Parietal lobe (tissue), 2 donors: ENCODE data around the gene CTDNEP1. TPM values are rescaled to one million over a fixed set of nuclear protein-coding genes. Genes with fewer than 3 reads are reported as not detected.

ENCODE experiments used
- small RNA-seq: library from RNA; depleted of rRNA; stranded (forward); fragments of <200 nt; gene quantifications from one replicate; pipeline ENCODE3, GENCODE V24; 2014; ENCODE audit warnings: low replicate concordance
- total RNA-seq: library from RNA; depleted of rRNA; stranded (reverse); fragments of >200 nt; gene quantifications from one replicate; pipeline ENCODE4 v1.2.3, GENCODE V29; 2014

The CTDNEP1 gene
- 34.1 TPM for total RNA-seq

DNA sequence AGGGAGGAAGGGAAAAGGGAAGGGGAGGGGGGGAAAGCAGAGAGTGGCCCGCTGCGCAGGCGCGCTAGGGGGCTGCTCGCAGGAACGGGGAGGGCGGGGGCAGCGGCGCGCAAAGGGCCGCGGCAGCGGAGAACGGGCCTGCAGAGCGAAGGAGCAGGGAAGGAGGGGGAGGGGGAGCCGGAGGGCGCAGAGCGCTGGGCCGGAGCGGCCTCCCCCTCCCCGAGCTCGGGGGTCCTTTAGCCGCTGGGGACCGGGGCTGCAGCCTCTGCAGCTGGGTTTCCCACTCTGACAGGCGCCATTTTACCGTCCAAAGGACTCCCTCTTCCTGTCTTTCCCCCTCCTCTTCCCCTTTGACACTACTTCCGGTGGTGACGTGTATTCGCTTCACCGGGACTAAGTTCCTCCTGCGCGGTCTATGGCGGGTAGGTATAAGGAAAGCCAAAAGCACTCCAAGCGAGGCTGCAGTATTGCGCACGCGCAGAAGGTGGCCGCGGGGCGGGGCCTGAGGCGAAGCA, at the start of gene CTDNEP1:
Gene CTDNEP1, minus strand, starts transcription at position 74 of the 515 bp plus-strand sequence. CDS start 438 bp downstream, outside the sequence.

DNA sequence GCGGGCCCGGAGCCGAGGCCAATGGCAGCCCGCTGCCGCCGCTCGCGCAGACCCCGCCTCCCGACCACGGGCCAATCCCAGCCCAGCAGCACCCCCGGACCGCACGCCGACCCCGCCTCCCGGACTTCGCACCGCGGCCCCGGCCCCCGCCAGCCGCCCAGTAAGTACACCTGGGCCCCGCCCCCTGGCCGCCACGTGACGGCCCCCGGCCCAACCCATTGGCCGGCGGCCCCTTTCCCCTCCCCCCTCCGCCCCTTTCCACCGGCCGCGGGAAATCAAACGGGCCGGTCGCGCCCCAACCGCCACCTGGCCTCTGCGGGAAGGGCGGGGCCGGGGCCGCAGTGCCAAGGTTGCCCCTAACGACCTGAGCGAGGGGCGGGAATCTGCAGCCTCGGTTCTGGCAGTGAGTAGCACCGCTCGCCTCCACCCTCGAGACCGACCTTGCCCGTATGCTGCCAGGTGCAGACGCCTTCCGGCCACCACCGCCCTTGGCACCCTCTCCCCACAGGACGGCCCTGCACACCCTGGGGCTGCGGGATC, 43.1 kb upstream of the CTDNEP1 start, which contains the start of gene YBX2:
Gene YBX2, minus strand, starts transcription at position 26 of the 540 bp plus-strand sequence. CDS start 139 bp downstream, outside the sequence.

DNA sequence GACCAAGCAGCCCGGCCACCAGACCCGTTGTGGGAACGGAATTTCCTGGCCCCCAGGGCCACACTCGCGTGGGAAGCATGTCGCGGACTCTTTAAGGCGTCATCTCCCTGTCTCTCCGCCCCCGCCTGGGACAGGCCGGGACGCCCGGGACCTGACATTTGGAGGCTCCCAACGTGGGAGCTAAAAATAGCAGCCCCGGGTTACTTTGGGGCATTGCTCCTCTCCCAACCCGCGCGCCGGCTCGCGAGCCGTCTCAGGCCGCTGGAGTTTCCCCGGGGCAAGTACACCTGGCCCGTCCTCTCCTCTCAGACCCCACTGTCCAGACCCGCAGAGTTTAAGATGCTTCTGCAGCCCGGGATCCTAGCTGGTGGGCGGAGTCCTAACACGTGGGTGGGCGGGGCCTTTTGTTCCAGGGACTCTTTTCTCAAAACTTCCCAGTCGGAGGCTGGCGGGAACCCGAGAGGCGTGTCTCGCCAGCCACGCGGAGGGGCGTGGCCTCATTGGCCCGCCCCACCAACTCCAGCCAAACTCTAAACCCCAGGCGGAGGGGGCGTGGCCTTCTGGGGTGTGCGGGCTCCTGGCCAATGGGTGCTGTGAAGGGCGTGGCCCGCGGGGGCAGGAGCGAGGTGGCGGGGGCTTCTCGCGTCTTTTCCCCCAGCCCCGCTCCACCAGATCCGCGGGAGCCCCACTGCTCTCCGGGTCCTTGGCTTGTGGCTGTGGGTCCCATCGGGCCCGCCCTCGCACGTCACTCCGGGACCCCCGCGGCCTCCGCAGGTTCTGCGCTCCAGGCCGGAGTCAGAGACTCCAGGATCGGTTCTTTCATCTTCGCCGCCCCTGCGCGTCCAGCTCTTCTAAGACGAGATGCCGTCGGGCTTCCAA, 29.8 kb upstream of the CTDNEP1 start, which contains the start of gene SLC2A4:
Gene SLC2A4, plus strand, starts transcription at position 645 of the 879 bp plus-strand sequence. Its CDS starts 217 bp downstream, at position 862.

DNA sequence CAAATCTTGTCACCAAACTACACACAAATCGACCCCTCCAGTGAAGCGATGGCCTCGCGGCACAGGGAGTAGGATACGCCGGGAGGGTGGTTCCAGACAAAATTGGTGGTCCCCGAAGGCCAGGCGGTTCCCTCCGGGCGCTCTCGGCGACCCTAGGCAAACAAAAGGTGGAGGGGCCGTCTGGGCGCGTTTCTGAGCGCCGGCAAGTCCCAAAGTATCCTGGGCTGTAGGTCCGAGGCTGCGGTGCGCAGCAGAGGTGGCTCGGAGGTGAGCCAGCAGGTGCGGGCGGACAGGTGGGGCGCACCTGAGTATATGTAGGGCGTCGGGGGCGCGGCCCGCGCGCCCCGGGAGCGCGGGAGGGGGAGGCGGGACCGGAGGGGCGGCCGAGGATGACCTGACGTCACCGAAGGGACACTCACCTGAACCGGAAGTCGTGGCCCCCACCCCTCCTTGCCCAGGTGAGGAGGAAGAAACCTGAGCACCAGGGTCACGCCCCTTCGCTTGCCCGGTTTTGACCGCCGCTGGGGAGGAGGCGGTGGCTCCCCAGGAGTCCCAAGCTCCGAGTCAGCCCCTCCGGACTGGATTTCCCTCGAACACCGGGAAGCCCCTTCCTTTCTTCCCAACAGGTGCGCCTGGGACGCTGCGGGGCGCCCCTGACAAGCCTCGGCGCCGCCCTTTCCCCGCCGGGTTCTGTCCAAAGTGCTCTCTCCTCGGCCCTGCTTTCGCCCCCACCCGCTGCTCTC, 10.8 kb upstream of the CTDNEP1 start, which contains the start of gene CLDN7:
Gene CLDN7, minus strand, starts transcription at position 287 of the 743 bp plus-strand sequence. CDS start 435 bp downstream, outside the sequence.

DNA sequence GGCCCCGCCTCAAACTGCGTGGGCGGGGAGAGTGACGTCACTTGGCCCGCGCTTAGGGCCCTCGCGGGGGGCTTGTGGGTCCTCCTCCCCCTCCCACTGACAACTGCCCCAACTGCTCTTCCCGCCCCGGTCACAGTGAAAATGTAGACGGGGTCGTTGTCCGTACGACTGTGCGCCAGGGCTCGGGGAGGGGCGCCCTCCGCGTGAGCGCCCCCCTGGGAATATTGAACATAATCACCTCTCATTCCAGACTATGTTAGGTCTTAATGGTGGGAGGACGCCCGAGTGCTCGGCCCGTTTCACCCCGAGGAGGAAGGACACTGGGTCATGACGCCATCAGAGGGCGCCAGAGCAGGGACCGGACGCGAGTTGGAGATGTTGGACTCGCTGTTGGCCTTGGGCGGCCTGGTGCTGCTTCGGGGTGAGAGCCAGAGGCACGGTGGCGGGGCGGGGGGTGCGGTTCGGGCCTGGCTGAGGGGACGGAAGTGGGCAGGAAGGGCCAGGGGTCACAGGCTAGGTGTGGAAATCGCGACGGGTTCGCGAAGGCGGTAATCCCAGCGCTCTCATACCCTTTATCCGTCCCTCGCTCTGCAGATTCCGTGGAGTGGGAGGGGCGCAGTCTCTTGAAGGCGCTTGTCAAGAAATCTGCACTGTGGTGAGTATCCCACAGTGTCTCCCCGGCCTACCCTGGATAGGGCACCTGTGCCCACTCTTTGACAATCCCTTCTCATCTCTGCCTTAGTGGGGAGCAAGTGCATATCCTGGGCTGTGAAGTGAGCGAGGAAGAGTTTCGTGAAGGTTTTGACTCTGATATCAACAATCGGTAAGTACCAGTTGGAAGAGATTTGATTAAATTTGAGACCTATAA, 876 bp upstream of the CTDNEP1 start, which contains the start of gene ELP5:
Gene ELP5, plus strand, starts transcription at position 40 of the 868 bp plus-strand sequence. Its CDS starts 336 bp downstream, at position 376.

DNA sequence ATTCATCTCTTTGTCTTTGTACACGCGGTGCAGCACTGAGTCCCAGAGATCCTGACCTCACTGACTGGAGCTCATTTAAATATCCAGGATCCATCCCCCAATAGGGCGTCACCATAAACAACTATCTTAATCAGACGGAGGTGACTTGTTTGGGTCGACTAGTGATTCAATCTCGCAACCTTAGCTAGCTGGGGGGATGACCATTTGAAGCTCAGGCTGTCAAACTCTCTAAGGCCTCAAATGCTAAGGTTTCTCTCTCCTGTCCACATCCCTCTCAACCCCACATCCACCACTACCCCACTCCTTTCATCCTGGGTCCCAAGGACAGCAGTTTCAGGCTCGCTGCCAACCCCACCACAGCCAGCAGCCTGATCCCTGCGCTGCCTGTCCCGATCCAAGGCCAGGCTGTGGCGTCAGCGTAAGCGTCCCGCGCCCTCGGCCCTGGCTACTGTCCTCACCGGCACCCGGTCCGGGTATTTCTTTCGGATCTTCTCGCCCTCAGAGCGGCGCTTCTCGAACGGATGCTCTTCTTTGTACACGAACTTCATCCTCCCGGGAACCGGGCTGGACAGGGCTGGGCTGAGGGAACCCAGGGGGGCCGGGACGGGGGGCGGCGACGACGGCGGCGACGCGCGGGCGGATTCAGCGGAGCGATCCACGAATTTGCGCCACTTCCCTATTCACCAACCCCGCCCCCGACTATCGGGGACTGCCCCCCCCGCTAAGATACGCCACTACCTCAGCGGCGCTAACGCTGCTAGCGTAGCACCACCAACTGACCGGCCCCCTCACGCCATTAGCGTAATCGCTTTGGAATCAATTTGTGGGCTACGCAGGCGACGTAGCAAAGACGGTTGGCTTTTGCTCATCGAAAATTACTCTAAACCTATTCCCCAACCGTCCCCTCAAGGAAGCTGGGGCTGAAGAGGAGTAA, 9.5 kb downstream of the CTDNEP1 start, which contains the start of gene GABARAP:
Gene GABARAP, minus strand, starts transcription at position 667 of the 934 bp plus-strand sequence. Its CDS starts 119 bp downstream, at position 548.

DNA sequence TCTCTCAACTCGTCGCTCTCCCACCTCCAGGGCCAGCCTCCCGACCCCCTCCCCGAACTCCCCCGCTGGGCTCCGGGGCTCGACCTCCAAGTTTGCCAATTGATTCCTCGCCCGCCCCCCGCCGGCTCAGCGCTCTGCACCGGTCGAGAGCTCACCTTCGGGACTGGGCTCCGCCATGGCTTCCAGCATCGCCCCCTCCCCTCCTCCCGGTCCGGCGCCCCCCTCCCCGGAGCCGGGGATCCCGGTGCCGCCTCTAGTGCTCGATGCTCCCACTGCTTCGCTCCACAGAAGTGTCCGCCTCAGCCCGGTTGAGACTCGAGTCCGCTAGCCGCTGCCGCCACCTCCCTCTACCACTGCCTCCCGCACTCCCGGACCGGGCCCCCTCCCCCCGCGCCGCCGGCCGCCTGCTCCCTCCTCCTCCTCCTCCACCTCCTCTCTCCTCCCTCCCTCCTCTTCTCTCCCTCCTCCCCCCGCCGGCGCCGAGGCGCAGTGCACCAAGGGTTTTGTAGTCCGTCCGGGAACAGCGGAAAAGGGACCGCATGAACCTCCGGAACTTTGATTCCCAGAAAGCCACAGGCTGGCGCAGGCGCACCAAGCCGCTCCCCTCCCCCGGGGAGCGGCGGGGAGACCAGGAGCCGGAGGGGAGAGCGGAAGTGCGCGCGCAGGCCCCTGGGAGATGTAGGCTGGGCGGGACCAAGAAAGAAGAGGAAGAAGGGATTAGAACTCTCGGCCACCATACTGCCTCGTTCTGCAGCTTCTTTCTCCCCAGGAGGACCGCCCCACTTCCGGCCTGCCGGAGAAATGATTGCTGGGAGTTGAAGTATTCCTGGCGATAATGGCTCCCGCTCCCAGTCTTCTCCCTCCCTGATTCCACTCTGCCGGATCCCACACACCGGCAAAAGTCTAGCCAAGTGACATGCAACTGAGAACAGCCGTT, 12.2 kb downstream of the CTDNEP1 start, which contains the start of gene PHF23:
Gene PHF23, minus strand, starts transcription at position 367 of the 937 bp plus-strand sequence. Its CDS starts 178 bp downstream, at position 189.

DNA sequence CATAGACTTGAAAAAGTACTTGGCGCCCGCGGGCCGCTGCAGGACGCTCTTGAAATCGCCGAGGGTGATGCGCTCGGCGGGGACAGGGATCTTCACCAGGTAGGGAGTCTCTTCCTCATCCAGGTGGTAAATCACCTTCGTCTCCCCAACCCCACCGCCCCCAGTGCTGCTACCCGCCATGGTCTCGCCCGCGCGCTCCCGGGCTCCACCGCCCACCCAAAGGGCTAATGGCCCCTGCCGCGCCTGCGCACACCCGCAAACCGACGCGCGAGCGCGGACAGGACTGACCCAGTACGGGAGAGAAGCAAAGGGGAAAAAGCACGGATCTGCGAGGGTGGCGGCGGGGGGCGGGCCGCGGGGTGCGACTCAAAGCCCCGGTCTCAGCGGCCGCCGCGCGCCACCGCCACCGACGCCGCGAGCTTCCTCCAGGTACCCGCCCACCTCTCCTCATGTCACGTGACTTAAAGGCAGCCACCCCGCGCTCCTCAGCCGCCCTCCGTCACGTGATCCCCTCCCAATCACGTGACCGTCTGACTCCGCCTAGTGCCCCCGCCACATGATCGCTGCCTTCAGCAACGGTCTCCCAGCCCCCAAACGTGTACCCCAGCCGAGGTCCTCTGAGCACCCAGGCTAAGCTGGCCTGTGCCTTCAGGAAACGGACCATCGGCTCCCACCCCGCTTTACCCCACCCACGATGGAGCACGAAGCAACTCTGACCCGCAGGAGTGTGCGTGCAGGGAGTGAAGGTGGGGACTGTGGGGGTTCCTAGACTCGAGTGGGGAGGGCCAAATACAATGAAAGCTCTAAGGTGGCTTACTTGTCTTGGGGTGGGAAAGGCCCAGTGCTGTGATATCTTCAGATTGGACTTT, 17.2 kb downstream of the CTDNEP1 start, which contains the start of gene DVL2:
Gene DVL2, minus strand, starts transcription at position 435 of the 869 bp plus-strand sequence. Its CDS starts 255 bp downstream, at position 180.

DNA sequence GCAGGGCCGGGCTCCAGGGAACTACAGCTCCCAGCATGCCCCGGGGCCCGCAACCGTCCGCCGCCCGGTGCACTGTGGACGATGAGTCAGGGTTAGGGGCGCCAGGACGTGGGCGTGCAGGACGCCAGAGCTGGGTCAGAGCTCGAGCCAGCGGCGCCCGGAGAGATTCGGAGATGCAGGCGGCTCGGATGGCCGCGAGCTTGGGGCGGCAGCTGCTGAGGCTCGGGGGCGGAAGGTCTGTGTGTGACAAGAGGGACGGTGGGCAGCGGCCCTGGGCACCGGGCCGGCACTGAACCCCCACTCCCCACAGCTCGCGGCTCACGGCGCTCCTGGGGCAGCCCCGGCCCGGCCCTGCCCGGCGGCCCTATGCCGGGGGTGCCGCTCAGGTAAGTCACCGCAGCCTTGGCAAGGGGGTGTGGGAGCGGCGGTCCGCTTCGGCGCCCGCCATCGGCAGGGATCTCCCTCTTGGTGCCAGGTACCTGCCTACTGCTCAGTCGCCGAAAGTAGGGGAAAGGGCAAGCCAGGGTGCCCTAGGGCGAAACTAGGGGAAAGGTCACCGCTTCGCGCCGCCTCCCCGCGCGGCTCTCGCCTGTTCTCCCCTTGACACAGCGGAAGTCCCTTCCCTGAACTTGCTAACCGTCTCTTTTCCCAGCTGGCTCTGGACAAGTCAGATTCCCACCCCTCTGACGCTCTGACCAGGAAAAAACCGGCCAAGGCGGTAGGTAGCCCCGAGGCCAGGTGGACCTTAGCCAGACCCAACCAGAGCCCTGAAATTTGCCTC, 31.5 kb downstream of the CTDNEP1 start, which contains the start of the genes ACADVL and DLG4:
Gene ACADVL, plus strand, starts transcription at position 127 of the 781 bp plus-strand sequence. Its CDS starts 47 bp downstream, at position 174.
Gene DLG4, minus strand, starts transcription at position 25 of the 781 bp plus-strand sequence.

Small RNA genes within 50 kb of the gene (small RNA-seq; reads per million reads assigned to genes)
- gene MIR324 (7.6 reads per million, percentile 89 among the genes with 10 or more reads in this experiment), gene RF00019 (not detected)

Other genes with a start within 250 kb of the CTDNEP1 start
- 16.9 TPM for gene RNASEK, start 239.1 kb downstream of the CTDNEP1 start, total RNA-seq
- gene BCL6B, start 228.7 kb downstream of the CTDNEP1 start, total RNA-seq, result 3.1 TPM
- 0.31 TPM for gene SLC16A13, start 215.7 kb downstream of the CTDNEP1 start, total RNA-seq
- gene SLC16A11, start 207.6 kb downstream of the CTDNEP1 start, total RNA-seq, result not detected
- not detected for gene CLEC10A, start 171.5 kb downstream of the CTDNEP1 start, total RNA-seq
- not detected for gene ASGR2, start 136.9 kb downstream of the CTDNEP1 start, total RNA-seq
- gene ASGR1, start 72.4 kb downstream of the CTDNEP1 start, total RNA-seq, result 12.5 TPM
- gene DLG4, start 31.9 kb downstream of the CTDNEP1 start, total RNA-seq, result 155 TPM
- gene ACADVL, start 31.8 kb downstream of the CTDNEP1 start, total RNA-seq, result 147 TPM
- gene DVL2, start 17.2 kb downstream of the CTDNEP1 start, total RNA-seq, result 81.4 TPM
- 25.7 TPM for gene PHF23, start 12.3 kb downstream of the CTDNEP1 start, total RNA-seq
- gene GABARAP, start 9.3 kb downstream of the CTDNEP1 start, total RNA-seq, result 103 TPM
- 26.6 TPM for gene ELP5, start 481 bp upstream of the CTDNEP1 start, total RNA-seq
- gene CLDN7, start 10.7 kb upstream of the CTDNEP1 start, total RNA-seq, result not detected
- gene SLC2A4, start 30.0 kb upstream of the CTDNEP1 start, total RNA-seq, result not detected
- 2.5 TPM for gene YBX2, start 42.9 kb upstream of the CTDNEP1 start, total RNA-seq
- gene EIF5A, start 55.9 kb upstream of the CTDNEP1 start, total RNA-seq, result 132 TPM
- gene GPS2, start 63.6 kb upstream of the CTDNEP1 start, total RNA-seq, result 59.8 TPM
- gene NEURL4, start 77.6 kb upstream of the CTDNEP1 start, total RNA-seq, result 61.0 TPM
- not detected for gene ACAP1, start 84.8 kb upstream of the CTDNEP1 start, total RNA-seq
- 2.5 TPM for gene KCTD11, start 100.4 kb upstream of the CTDNEP1 start, total RNA-seq
- not detected for gene TMEM95, start 103.4 kb upstream of the CTDNEP1 start, total RNA-seq
- gene TNK1, start 129.4 kb upstream of the CTDNEP1 start, total RNA-seq, result 1.3 TPM
- 29.7 TPM for gene PLSCR3, start 142.8 kb upstream of the CTDNEP1 start, total RNA-seq
- gene TMEM256, start 152.4 kb upstream of the CTDNEP1 start, total RNA-seq, result 42.9 TPM
- gene NLGN2, start 156.1 kb upstream of the CTDNEP1 start, total RNA-seq, result 22.8 TPM
- not detected for gene SPEM1, start 168.6 kb upstream of the CTDNEP1 start, total RNA-seq
- gene SPEM2, start 173.9 kb upstream of the CTDNEP1 start, total RNA-seq, result not detected
- not detected for gene SPEM3, start 177.1 kb upstream of the CTDNEP1 start, total RNA-seq
- gene TMEM102, start 183.7 kb upstream of the CTDNEP1 start, total RNA-seq, result 1.9 TPM
- 13.1 TPM for gene FGF11, start 187.8 kb upstream of the CTDNEP1 start, total RNA-seq
- gene CHRNB1, start 193.3 kb upstream of the CTDNEP1 start, total RNA-seq, result 15.3 TPM
- gene ZBTB4, start 227.9 kb upstream of the CTDNEP1 start, total RNA-seq, result 20.0 TPM
- gene SLC35G6, start 229.7 kb upstream of the CTDNEP1 start, total RNA-seq, result not detected
- 106 TPM for gene POLR2A, start 232.6 kb upstream of the CTDNEP1 start, total RNA-seq